Peyer's patch (tissue), 4 donors: ENCODE data around the gene ANO8.

Experiments
- POLR2A ChIP-seq, 2 donors: fragments of 450-650 bp; IDR thresholded peaks; one replicate each; pipeline ENCODE4 v1.5.1; 2017; ENCODE audit warnings: antibody characterized with exemption in 2 of 2, mild to moderate bottlenecking in 2 of 2, moderate library complexity in 2 of 2
- TF ChIP-seq, protein P1 (sequence below), 6 experiments: fragments of 450-650 bp in 4 of 6; fragments of 200-600 bp in 2 of 6; sonication (generic) in 1 of 6; IDR thresholded peaks; one replicate each; pipeline ENCODE4 v1.5.1; 2017 to 2019; ENCODE audit warnings: antibody characterized with exemption in 6 of 6, mild to moderate bottlenecking in 3 of 6, moderate library complexity in 1 of 6

DNA sequence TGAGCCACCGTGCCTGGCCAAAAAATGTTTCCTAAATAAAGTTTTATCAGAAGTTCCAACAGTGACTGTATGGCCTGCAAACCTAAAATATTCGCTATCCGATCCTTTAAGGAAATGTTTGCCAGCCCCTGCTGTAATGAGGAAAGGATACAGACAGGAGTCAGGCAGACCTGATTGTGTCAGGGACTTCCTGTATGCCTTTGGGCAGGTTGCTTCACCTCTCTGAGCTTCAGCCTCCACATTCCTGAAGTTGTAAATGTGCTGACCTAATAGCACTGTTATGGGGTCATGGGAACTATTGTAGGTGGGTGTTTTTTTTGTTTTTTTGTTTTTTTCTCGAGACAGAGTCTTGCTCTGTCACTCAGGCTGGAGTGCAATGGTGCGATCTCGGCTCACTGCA, 37.7 kb downstream of the ANO8 start:
- TF ChIP-seq, protein P1, sequence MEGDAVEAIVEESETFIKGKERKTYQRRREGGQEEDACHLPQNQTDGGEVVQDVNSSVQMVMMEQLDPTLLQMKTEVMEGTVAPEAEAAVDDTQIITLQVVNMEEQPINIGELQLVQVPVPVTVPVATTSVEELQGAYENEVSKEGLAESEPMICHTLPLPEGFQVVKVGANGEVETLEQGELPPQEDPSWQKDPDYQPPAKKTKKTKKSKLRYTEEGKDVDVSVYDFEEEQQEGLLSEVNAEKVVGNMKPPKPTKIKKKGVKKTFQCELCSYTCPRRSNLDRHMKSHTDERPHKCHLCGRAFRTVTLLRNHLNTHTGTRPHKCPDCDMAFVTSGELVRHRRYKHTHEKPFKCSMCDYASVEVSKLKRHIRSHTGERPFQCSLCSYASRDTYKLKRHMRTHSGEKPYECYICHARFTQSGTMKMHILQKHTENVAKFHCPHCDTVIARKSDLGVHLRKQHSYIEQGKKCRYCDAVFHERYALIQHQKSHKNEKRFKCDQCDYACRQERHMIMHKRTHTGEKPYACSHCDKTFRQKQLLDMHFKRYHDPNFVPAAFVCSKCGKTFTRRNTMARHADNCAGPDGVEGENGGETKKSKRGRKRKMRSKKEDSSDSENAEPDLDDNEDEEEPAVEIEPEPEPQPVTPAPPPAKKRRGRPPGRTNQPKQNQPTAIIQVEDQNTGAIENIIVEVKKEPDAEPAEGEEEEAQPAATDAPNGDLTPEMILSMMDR (IDR thresholded peaks at IDR 0.05), result no peak
- TF ChIP-seq POLR2A (IDR thresholded peaks at IDR 0.05), result no peak
